Ascending aorta (tissue), 2 donors: ENCODE measurements around the gene RCBTB2. TPM values are rescaled to one million over a fixed set of nuclear protein-coding genes. Genes with fewer than 3 reads are reported as not detected.

Source experiments
- DNase-seq, 2 donors: peaks; one replicate each; pipeline ENCODE4 v3.0.0-alpha.2; 2019; ENCODE audit warnings: low spot score in 2 of 2
- H3K27ac ChIP-seq, 2 donors: fragments of 200-600 bp; sonication (generic); one replicate each; pipeline ENCODE4 v1.5.1; 2016 to 2017; ENCODE audit warnings: mild to moderate bottlenecking in 1 of 2
- H3K27me3 ChIP-seq: fragments of 200-600 bp; sonication (generic); one replicate; pipeline ENCODE4 v1.5.1; 2017
- H3K36me3 ChIP-seq, 2 donors: fragments of 200-600 bp; sonication (generic); one replicate each; pipeline ENCODE4 v1.5.1; 2016
- H3K4me1 ChIP-seq, 2 donors: fragments of 200-600 bp; sonication (generic); one replicate each; pipeline ENCODE4 v1.5.1; 2016 to 2017; ENCODE audit warnings: mild to moderate bottlenecking in 1 of 2
- H3K4me3 ChIP-seq, 2 donors: fragments of 200-600 bp; sonication (generic); one replicate each; pipeline ENCODE4 v1.5.1; 2016 to 2017; ENCODE audit warnings: mild to moderate bottlenecking in 1 of 2
- H3K9me3 ChIP-seq, 2 donors: fragments of 200-600 bp; sonication (generic); one replicate each; pipeline ENCODE4 v1.5.1; 2016
- intact Hi-C: fragments of 100-400 bp; cut with DNase I; formaldehyde crosslinking; loops from one replicate; pipeline ENCODE4 v1.15.1; 2023
- total RNA-seq: library from RNA; depleted of rRNA; stranded (reverse); fragments of >200 nt; gene quantifications from one replicate; pipeline ENCODE4 v1.1.0, GENCODE V29; 2016
- TF ChIP-seq, protein P1 (sequence below), 3 experiments: fragments of 200-600 bp in 2 of 3; fragments of 450-650 bp in 1 of 3; sonication (generic) in 2 of 3; IDR thresholded peaks; one replicate each; pipeline ENCODE4 v1.5.1; 2016 to 2019; ENCODE audit warnings: antibody characterized with exemption in 3 of 3, mild to moderate bottlenecking in 1 of 3, moderate library complexity in 1 of 3

Gene RCBTB2
- total RNA-seq, 1 donor from 2014 or later, result 1.8 TPM

DNA sequence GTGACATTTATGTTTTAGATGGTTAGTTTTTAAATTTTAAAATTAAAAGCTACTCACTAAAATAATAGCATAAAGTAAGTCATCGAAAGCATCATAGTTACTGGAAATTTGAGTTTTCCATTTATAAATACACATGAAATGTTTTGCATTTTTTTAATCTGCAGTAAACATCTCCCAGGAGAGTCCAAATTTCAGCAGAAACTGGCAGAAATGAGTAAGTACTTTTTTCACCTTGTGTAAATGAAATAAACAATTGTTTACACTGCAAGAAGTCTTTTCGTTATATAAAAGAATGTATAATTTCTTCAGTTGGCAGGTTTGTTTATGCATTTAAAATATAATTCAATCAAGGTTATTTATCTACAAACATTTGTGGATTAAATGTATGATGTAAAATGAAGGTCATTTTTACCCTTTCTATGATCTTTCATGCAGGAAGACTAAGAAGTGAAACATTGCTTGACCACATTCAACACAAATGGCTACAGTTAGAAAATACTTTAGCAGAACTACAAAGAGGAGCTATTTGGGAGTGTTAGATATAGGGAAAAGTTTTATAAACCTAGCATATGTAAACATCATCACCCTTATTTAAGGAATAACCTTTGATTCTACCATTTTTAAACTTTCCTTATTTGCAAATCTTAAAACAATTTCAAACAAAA, 55.6 kb downstream of the RCBTB2 start:
- TF ChIP-seq, protein P1, sequence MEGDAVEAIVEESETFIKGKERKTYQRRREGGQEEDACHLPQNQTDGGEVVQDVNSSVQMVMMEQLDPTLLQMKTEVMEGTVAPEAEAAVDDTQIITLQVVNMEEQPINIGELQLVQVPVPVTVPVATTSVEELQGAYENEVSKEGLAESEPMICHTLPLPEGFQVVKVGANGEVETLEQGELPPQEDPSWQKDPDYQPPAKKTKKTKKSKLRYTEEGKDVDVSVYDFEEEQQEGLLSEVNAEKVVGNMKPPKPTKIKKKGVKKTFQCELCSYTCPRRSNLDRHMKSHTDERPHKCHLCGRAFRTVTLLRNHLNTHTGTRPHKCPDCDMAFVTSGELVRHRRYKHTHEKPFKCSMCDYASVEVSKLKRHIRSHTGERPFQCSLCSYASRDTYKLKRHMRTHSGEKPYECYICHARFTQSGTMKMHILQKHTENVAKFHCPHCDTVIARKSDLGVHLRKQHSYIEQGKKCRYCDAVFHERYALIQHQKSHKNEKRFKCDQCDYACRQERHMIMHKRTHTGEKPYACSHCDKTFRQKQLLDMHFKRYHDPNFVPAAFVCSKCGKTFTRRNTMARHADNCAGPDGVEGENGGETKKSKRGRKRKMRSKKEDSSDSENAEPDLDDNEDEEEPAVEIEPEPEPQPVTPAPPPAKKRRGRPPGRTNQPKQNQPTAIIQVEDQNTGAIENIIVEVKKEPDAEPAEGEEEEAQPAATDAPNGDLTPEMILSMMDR (IDR thresholded peaks at IDR 0.05), result no peak
- Histone ChIP-seq H3K4me3 (no peak overlapping the region), H3K27ac (peak overlapping the region in 1 of 2 donors; percentile 11)

DNA sequence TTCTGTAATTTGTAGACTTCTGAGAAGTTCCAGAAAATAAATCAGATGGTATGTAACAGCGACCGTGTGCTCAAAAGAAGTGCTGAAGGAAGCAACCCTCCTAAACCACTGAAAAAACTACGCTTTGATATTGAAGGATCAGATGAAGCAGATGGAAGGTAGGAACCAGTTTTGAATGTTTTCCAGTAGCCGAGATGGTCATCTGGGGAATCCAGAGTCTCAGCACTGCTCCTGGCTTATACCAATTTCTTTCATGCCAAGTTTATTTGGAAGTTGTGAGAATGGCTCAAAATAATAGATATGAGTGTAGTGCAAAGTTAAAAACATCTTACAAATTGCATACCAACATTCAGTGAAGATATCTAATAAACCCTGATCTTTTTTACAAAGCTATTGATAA, 56.2 kb downstream of the RCBTB2 start:
- H3K4me1 ChIP-seq, result no peaks in the 10 kb centered on the region
- intact Hi-C loops, result no loop called here
- H3K9me3 ChIP-seq, result no peaks in the 10 kb centered on the region
- TF ChIP-seq, protein P1 (IDR thresholded peaks at IDR 0.05), result no peak
- peaks cover 0 to 9% of the 10 kb centered on the region in 2 donors for H3K36me3 ChIP-seq
- no peaks in the 10 kb centered on the region for H3K27me3 ChIP-seq
- peak overlapping the region in 1 of 2 donors; percentile 23 for H3K4me3 ChIP-seq
- peak overlapping the region in 1 of 2 donors; percentile 11 for H3K27ac ChIP-seq
- no peak for DNase-seq

More for the DNA sequence above, 55.6 kb downstream of the RCBTB2 start:
- intact Hi-C loops, result no loop called here
- Histone ChIP-seq H3K36me3 (peaks cover 0 to 13% of the 10 kb centered on the region in 2 donors), H3K27me3 (no peaks in the 10 kb centered on the region), H3K9me3 (no peaks in the 10 kb centered on the region), H3K4me1 (no peaks in the 10 kb centered on the region)
- no peak for DNase-seq

DNA sequence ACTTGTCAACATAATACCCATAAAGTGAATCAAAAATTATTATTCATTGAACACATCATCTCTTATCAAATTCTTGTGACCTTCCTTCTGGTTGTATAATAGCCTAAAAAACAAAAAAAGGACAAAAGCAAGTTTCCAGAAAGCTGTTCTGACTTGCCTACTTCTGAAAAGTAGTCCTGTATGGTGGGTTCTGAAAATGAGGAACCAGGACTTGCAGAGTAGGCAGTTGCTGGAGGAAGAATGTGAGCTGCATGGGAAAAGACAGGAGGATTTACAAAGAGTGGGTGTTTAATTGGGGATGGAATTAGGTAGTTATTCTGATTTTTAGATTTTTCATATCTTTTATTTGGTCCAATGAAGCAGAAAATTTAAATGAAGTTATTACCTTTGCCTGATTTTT, 56.7 kb downstream of the RCBTB2 start:
- TF ChIP-seq, protein P1 (IDR thresholded peaks at IDR 0.05), result no peak
- H3K4me1 ChIP-seq, result no peaks in the 10 kb centered on the region
- no peak overlapping the region for H3K27ac ChIP-seq
- H3K36me3 ChIP-seq, result peaks cover 0 to 9% of the 10 kb centered on the region in 2 donors
- no peaks in the 10 kb centered on the region for H3K27me3 ChIP-seq
- no peak overlapping the region for H3K4me3 ChIP-seq
- no peaks in the 10 kb centered on the region for H3K9me3 ChIP-seq
- DNase-seq, result no peak
- intact Hi-C loops, result no loop called here

DNA sequence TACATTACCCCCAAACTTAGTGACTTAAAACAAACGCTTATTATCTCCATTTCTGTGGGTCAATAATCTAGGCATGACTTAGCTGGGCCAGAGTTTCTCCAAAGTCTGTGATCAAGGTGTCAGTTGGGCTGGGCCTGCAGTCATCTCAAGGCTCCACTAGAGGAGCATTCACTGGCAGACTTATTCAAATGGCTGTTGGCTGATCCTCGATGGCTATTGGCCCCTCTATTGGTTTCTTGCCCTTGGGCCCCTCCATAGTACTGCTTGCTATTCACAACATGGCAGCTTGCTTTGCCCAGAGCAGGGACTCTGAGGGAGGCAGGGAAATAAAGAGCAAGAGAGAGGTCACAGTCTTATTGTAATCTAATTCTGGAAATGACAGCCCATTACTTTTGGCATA, 57.6 kb downstream of the RCBTB2 start:
- TF ChIP-seq, protein P1 (IDR thresholded peaks at IDR 0.05), result no peak
- no peak for DNase-seq
- intact Hi-C loops, result no loop called here
- Histone ChIP-seq H3K4me1 (no peaks in the 10 kb centered on the region), H3K27ac (no peak overlapping the region), H3K4me3 (no peak overlapping the region), H3K9me3 (no peaks in the 10 kb centered on the region), H3K27me3 (no peaks in the 10 kb centered on the region), H3K36me3 (peaks cover 0 to 9% of the 10 kb centered on the region in 2 donors)

DNA sequence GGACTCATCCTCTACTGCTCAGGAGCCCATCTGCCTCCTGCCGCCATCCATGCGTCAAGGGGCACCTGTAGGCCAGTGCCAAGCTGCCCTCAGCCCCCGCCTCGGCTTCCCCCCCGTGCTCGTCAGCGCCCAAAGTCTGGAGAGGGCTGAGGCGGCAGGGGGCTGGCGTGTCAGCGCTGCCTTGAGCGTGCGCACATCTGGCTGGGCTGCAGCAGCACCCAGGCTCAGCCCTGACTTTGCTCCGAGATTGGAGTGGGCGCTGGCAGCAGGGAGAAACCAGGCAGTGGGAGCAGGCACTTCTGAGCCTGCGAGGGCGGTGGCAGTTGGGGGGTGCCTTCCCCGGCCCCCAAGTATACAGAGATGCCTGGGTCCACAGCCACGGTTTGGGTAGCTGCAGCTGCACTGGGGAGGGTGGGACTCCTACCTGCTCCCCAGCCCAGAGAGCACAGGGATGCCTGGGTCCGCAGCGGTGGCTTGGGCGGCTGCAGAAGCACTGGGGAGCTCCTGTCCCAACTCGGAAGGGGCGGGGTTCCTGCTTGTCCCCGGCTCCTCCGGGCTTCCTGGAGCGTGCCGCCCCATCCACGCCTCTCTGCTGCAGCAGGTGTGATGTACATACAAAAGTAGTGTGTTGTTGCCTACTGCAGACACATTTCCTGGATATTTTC, 75.2 kb downstream of the RCBTB2 start:
- H3K9me3 ChIP-seq, result no peaks in the 10 kb centered on the region
- DNase-seq, result no peak
- no peak overlapping the region for H3K4me3 ChIP-seq
- H3K27ac ChIP-seq, result no peak overlapping the region
- H3K27me3 ChIP-seq, result no peaks in the 10 kb centered on the region
- H3K36me3 ChIP-seq, result peaks cover 27 to 58% of the 10 kb centered on the region in 2 donors
- H3K4me1 ChIP-seq, result no peaks in the 10 kb centered on the region
- intact Hi-C loops, result no loop called here
- TF ChIP-seq, protein P1 (IDR thresholded peaks at IDR 0.05), result no peak
